ENCODE data around the gene SPO11. TPM values are rescaled to one million over a fixed set of nuclear protein-coding genes. Genes with fewer than 3 reads are reported as not detected.

The SPO11 gene
- total and polyA plus RNA-seq, 2 of the 13 experiments (the other 11 are each of a cell fraction or from before 2014, with no cell fraction given) = not detected

DNA sequence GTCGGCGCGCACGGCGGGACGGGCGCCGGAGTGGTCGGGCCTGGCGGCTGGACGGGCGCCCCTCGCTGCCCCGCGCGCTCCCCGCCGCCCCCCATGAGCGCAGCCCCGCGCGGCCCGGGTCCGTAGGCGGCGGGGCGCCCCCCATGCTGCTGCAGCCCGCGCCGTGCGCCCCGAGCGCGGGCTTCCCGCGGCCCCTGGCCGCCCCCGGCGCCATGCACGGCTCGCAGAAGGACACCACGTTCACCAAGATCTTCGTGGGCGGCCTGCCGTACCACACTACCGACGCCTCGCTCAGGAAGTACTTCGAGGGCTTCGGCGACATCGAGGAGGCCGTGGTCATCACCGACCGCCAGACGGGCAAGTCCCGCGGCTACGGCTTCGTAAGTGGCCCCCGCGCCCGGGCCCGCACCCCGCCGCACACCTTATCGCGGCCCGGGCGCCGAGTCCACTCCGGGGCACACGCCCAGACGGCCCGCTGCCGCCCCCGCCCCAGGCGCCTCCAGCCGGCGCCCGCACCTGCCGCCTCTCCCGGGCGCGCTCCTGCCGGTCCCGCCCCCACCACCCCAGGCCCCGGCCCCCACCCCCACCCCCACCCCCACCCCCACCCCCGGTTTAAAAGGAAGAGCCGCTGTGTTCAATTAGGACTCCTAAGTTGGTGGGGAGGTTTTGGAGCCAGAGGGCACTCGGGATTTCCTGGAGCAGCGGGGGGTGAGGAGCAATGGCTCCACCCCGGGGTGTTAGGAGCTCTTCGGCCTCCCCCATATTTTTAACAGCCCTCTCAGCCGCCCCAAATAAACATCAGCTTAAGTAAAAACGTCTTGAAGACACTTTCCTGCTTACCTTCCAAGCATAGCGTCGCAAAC, 62.1 kb downstream of the SPO11 start (continued):
- TF ChIP-seq, protein P1, sequence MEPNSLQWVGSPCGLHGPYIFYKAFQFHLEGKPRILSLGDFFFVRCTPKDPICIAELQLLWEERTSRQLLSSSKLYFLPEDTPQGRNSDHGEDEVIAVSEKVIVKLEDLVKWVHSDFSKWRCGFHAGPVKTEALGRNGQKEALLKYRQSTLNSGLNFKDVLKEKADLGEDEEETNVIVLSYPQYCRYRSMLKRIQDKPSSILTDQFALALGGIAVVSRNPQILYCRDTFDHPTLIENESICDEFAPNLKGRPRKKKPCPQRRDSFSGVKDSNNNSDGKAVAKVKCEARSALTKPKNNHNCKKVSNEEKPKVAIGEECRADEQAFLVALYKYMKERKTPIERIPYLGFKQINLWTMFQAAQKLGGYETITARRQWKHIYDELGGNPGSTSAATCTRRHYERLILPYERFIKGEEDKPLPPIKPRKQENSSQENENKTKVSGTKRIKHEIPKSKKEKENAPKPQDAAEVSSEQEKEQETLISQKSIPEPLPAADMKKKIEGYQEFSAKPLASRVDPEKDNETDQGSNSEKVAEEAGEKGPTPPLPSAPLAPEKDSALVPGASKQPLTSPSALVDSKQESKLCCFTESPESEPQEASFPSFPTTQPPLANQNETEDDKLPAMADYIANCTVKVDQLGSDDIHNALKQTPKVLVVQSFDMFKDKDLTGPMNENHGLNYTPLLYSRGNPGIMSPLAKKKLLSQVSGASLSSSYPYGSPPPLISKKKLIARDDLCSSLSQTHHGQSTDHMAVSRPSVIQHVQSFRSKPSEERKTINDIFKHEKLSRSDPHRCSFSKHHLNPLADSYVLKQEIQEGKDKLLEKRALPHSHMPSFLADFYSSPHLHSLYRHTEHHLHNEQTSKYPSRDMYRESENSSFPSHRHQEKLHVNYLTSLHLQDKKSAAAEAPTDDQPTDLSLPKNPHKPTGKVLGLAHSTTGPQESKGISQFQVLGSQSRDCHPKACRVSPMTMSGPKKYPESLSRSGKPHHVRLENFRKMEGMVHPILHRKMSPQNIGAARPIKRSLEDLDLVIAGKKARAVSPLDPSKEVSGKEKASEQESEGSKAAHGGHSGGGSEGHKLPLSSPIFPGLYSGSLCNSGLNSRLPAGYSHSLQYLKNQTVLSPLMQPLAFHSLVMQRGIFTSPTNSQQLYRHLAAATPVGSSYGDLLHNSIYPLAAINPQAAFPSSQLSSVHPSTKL (CRISPR knock-in tag; IDR thresholded peaks at IDR 0.05) = no peak
- TF ChIP-seq GABPB1 (CRISPR knock-in tag; IDR thresholded peaks at IDR 0.05) (no peak), RFX1 (IDR thresholded peaks at IDR 0.05) (no peak), RCOR2 (CRISPR knock-in tag; IDR thresholded peaks at IDR 0.05) (no peak), AGO1 (IDR thresholded peaks at IDR 0.05; ENCODE audit: low read depth, low read length, poor library complexity, severe bottlenecking) (no peak), ZFAT (CRISPR knock-in tag; conservative IDR thresholded peaks at IDR 0.05) (no peak), NRL (CRISPR knock-in tag; IDR thresholded peaks at IDR 0.05; ENCODE audit: borderline replicate concordance) (no peak), BHLHE40 (IDR thresholded peaks at IDR 0.05; ENCODE audit: low read length) (no peak), TBX3 (IDR thresholded peaks at IDR 0.05; ENCODE audit: borderline replicate concordance) (no peak), TRIM22 (IDR thresholded peaks at IDR 0.05) (no peak), NFYB (CRISPR knock-in tag; IDR thresholded peaks at IDR 0.05) (no peak), ZNF446 (CRISPR knock-in tag; IDR thresholded peaks at IDR 0.05) (peak; percentile 61; the same call in 1 of the 2 replicates), ZBTB42 (CRISPR knock-in tag; IDR thresholded peaks at IDR 0.05) (no peak), THRA (CRISPR knock-in tag; IDR thresholded peaks at IDR 0.05; ENCODE audit: borderline replicate concordance) (no peak), PRMT3 (CRISPR knock-in tag; IDR thresholded peaks at IDR 0.05; ENCODE audit: borderline replicate concordance, low read depth) (no peak), ZC3H13 (CRISPR knock-in tag; IDR thresholded peaks at IDR 0.05) (no peak), ZBTB1 (CRISPR knock-in tag; IDR thresholded peaks at IDR 0.05; ENCODE audit: borderline replicate concordance) (no peak), ZFP36L2 (CRISPR knock-in tag; IDR thresholded peaks at IDR 0.05) (no peak), CERS6 (CRISPR knock-in tag; IDR thresholded peaks at IDR 0.05) (no peak), ZKSCAN5 (CRISPR knock-in tag; IDR thresholded peaks at IDR 0.05) (no peak)
- TF ChIP-seq, protein P2, sequence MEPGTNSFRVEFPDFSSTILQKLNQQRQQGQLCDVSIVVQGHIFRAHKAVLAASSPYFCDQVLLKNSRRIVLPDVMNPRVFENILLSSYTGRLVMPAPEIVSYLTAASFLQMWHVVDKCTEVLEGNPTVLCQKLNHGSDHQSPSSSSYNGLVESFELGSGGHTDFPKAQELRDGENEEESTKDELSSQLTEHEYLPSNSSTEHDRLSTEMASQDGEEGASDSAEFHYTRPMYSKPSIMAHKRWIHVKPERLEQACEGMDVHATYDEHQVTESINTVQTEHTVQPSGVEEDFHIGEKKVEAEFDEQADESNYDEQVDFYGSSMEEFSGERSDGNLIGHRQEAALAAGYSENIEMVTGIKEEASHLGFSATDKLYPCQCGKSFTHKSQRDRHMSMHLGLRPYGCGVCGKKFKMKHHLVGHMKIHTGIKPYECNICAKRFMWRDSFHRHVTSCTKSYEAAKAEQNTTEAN (CRISPR knock-in tag; conservative IDR thresholded peaks at IDR 0.05) = no peak
